ENCODE results near the gene LDLRAD4. TPM values are rescaled to one million over a fixed set of nuclear protein-coding genes. Genes with fewer than 3 reads are reported as not detected.

The LDLRAD4 gene
- total RNA-seq, 1 donor, result 0.54 TPM

DNA sequence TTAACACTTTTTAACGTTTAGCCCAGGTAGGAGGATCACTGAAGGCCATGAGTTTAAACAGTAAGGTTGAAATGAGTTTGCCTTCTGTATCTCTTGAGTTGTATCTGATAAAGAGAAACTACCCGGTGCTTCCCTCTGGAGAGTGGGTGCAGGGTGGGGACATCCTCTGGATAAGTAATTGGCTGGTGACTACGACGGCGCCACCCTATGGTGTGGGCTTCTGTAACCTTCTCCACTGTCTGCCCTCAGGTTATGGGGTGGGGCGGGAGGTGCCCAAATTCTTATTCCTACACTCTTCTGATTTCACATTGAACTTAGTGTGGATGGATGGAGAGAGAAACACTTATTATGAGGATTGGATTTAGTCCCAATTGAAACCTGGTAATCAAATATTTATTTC is 68.8 kb downstream of the LDLRAD4 start:
- DNase-seq (ENCODE audit: low read depth), result no peak
- TF ChIP-seq, protein P1, sequence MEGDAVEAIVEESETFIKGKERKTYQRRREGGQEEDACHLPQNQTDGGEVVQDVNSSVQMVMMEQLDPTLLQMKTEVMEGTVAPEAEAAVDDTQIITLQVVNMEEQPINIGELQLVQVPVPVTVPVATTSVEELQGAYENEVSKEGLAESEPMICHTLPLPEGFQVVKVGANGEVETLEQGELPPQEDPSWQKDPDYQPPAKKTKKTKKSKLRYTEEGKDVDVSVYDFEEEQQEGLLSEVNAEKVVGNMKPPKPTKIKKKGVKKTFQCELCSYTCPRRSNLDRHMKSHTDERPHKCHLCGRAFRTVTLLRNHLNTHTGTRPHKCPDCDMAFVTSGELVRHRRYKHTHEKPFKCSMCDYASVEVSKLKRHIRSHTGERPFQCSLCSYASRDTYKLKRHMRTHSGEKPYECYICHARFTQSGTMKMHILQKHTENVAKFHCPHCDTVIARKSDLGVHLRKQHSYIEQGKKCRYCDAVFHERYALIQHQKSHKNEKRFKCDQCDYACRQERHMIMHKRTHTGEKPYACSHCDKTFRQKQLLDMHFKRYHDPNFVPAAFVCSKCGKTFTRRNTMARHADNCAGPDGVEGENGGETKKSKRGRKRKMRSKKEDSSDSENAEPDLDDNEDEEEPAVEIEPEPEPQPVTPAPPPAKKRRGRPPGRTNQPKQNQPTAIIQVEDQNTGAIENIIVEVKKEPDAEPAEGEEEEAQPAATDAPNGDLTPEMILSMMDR (IDR thresholded peaks at IDR 0.05; ENCODE audit: insufficient read depth, low read length), result no peak
- H3K4me3 ChIP-seq (ENCODE audit: low read depth, low read length), result no peak overlapping the region

DNA sequence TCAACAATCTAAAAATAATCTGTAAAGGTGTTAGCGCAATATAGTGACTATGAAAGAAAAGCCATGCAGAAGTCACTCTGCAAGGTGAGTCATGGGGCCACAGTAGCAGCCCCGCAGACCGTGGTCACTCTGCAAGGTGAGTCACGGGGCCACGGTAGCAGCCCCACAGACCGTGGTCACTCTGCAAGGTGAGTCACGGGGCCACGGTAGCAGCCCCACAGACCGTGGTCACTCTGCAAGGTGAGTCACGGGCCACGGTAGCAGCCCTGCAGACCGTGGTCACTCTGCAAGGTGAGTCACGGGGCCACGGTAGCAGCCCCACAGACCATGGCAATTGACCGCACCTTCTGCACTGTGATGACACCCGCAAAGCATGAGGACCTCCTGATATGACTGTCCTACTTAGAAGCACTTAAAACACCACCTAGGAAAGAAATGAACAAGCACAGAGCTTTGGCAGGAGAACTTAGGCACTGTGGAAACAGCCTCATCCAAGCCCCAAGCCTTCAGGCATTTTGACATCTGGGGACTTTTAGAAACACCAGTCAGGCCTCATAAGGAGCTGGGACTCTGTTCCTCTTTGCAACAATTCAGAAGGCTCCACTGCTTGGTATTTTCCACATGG is 70.1 kb downstream of the LDLRAD4 start:
- no peak overlapping the region for H3K4me3 ChIP-seq (ENCODE audit: low read depth, low read length)
- DNase-seq (ENCODE audit: low read depth), result no peak
- TF ChIP-seq, protein P1 (IDR thresholded peaks at IDR 0.05; ENCODE audit: insufficient read depth, low read length), result no peak

DNA sequence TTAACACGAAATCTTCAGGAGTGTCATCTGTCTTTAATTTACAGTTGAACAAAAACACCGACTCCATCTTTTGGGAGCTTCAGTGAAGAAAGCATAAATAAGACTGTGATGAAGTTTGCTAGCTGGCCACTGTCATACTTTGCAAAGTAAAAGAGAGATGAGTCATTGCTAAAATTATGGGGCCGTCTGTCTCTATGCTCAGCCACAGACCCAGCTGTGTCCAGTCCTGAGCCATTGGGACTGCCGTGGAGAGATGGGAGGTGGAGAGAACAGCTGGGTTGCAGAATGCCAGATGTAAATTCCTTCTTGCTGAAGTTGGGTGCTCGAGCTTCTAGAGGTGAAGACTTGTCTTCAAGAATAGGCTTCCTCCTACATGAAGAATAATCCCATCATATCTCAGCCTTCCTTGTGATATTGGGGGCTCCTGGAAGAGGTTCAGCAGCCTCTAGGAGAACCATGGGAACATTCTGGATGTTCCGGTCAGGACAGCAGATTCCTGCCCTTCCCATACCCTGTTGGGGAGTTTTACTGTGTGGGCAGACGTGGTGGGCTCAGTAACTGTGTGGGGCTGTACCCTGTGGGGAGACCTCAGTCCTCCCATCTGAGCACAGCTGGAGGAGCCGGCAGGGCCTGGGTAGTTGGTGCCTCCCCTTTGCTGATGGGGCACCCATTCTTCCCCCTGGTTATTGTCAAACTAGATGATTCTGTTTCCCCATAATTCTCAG is 71.1 kb downstream of the LDLRAD4 start:
- no peak overlapping the region for H3K4me3 ChIP-seq (ENCODE audit: low read depth, low read length)
- no peak for DNase-seq (ENCODE audit: low read depth)
- TF ChIP-seq, protein P1 (IDR thresholded peaks at IDR 0.05; ENCODE audit: insufficient read depth, low read length), result no peak

DNA sequence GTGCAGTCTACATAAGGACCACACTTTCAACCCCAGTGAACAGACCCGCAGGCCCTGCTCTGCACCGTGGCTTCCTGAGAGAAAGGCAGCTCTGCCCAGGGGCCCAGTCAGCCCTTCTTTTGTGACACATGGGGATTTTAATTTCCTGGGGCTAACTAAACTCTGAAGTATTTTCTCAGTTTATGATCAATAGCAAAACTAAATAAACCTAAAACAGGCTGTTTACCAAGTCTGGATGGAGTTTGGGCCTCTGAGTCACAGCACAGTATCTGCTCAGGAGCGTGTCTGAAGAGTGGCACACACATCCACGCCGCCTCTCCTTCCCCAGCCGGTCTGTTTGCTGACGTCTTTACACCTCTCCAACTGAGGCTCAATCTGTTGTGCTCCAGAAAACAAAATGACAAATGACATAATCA is 72.3 kb downstream of the LDLRAD4 start:
- no peak for DNase-seq (ENCODE audit: low read depth)
- TF ChIP-seq, protein P1 (IDR thresholded peaks at IDR 0.05; ENCODE audit: insufficient read depth, low read length), result no peak

DNA sequence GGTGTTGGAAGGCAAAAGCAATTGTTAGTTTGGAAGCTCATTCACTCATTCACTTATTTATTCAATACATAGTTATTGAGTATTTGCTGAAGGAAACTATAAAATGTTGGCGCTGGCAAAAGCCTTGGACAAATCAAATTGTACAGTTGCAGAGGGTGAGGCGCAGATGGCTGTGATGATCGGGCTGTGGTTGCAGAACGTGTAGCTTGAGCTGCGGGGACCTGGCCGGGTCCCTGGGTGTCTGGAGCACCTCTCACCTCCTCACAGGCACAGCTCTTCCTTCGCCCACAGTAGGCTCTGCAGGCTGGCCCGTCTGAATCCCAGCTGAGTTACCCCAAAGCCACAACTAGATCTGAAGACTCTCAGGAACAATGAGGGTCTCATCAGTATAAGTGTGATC is 72.7 kb downstream of the LDLRAD4 start:
- H3K4me3 ChIP-seq (ENCODE audit: low read depth, low read length), result no peak overlapping the region
- DNase-seq (ENCODE audit: low read depth), result no peak
- TF ChIP-seq, protein P1 (IDR thresholded peaks at IDR 0.05; ENCODE audit: insufficient read depth, low read length), result no peak

More for the DNA sequence above, 72.3 kb downstream of the LDLRAD4 start:
- H3K4me3 ChIP-seq (ENCODE audit: low read depth, low read length), result no peak overlapping the region

DNA sequence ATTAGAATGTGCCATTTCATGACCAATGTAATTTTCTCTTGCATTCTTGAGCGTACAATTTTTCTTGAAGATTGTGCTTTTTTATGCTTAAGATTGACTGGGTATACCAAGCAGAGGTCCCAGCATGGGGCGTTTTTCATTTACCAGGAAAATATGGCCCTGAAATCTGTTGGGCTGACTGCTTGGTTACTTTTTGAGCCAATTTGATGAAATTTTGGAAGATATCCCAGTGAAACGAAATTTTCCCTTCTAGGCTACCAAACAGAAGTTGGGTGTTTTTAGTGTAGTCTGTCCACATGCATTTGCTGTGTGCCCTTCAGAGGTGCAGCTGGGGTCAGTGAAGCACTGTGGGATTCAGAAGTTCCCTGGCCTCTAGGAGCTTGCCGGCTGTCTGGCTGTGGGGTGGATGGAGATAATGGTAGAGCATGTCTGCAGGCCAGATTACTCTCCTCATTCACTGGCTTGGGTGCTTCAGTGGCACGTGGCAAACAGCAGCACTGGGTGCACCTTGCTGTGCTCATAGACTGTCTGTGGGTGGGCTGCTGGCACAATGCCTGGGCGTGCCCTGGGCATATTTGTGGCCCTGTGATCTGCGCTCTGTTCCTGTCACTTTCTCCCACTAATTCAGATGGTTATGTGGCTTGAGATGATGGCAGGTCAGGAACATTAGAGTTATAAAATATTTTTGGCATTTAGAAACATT is 73.3 kb downstream of the LDLRAD4 start:
- no peak overlapping the region for H3K4me3 ChIP-seq (ENCODE audit: low read depth, low read length)
- TF ChIP-seq, protein P1 (IDR thresholded peaks at IDR 0.05; ENCODE audit: insufficient read depth, low read length), result no peak
- no peak for DNase-seq (ENCODE audit: low read depth)
